Measurements from ENCODE around the gene WDR18. TPM values are rescaled to one million over a fixed set of nuclear protein-coding genes. Genes with fewer than 3 reads are reported as not detected.

Gene WDR18
- total and polyA plus RNA-seq, 4 donors = 36.6 to 60.2 (median 45.7) TPM

DNA sequence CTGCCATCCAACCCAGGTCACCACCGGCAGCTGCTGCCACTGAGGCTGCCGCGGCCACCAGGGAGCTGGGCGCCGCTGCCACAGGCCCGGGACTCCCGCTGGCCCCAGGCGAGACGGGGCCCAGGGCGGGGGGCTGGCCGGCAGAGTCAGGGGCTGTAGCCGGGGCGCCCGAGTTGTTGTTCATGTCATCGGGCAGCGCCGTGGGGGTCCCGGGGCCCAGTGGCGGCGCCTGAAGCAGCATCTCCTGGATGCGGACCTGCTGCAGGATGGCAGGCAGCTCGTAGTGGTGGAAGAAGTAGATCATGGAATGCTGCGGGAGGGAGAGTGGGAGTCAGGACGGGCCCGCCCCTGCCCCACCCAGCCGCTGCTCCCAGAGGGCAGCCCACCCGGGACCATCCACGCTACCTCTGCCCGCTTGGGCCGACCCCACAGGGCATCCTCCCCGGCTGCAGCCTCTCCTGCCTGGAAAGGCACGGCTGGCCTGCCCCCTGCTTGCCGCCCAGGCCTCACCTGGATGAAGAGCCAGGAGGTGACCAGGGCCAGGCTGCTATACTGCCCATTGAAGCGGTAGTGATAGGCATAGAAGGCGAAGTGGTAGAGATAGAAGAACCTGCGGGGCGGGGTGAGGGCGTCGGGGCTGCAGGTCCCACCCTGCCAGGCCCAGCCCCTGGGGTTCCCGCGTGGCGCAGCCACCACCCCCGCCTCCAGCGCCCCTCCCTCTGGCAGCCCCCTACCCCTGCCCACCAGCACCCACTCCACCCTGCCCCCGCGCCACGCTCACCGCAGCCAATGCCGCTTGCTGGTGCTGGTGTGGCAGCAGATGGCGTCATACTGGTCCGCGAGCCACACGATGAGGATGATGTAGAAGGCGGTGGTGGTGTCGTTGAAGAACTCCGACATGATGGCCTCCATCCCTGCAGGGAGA is 26.7 kb downstream of the WDR18 start:
- ATAC-seq (ENCODE audit: insufficient read depth, low FRiP score) = no peak
- no peak overlapping the region for H3K4me3 ChIP-seq
- TF ChIP-seq, protein P1, sequence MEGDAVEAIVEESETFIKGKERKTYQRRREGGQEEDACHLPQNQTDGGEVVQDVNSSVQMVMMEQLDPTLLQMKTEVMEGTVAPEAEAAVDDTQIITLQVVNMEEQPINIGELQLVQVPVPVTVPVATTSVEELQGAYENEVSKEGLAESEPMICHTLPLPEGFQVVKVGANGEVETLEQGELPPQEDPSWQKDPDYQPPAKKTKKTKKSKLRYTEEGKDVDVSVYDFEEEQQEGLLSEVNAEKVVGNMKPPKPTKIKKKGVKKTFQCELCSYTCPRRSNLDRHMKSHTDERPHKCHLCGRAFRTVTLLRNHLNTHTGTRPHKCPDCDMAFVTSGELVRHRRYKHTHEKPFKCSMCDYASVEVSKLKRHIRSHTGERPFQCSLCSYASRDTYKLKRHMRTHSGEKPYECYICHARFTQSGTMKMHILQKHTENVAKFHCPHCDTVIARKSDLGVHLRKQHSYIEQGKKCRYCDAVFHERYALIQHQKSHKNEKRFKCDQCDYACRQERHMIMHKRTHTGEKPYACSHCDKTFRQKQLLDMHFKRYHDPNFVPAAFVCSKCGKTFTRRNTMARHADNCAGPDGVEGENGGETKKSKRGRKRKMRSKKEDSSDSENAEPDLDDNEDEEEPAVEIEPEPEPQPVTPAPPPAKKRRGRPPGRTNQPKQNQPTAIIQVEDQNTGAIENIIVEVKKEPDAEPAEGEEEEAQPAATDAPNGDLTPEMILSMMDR (IDR thresholded peaks at IDR 0.05; ENCODE audit: control extremely low read depth, extremely low read depth) = no peak
- DNase-seq = no peak
- peaks cover 0 to 2% (median 0%) of the 10 kb centered on the region in 4 donors for H3K9me3 ChIP-seq (ENCODE audit: control insufficient read depth in 4 of 4, insufficient read depth in 3 of 4, low read length in 3 of 4)
- 94 to 97% methylated on average over 52 to 56 of the region's 56 CpGs for WGBS, 2 donors
- peaks cover 0 to 32% (median 3%) of the 10 kb centered on the region in 5 donors for H3K4me1 ChIP-seq (ENCODE audit: control insufficient read depth in 5 of 5, insufficient read depth in 5 of 5, low read length in 5 of 5)
- no peak overlapping the region for H3K27ac ChIP-seq (ENCODE audit: low read depth in 1 of 2, low read length in 1 of 2)
- no peak overlapping the region for H3K9ac ChIP-seq (ENCODE audit: insufficient read depth in 1 of 2, low read length in 2 of 2)
- no peaks in the 10 kb centered on the region for H3K27me3 ChIP-seq (ENCODE audit: control insufficient read depth in 3 of 3, insufficient read depth in 3 of 3, low read length in 2 of 3)
- H3K36me3 ChIP-seq (ENCODE audit: control insufficient read depth in 4 of 4, insufficient read depth in 4 of 4, low read length in 4 of 4) = peaks cover 3 to 71% (median 18%) of the 10 kb centered on the region in 4 donors

DNA sequence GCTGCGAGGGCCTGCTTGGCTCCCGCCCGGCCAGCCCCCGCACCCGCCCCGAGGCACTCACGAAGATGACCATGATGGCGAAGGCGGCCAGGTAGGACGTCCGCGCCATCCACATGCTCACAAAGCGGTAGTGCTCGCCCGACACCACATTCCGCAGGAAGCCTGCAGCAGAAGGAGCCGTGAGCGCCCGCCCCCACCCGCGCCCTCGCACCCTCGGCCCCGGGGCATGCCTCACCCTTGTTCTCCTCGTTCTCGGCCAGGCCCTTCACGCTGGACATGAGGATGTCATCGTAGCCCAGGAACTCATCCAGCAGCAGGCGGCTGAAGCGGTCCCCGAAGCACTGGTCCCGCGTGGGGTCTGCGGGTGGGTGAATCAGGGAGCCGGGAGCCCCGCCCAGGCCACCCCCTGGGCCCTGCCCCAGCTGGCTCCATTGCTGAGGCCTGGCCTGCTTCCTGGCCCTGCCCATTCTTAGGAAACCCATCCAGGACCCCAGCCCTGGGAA is 27.7 kb downstream of the WDR18 start:
- no peak overlapping the region for H3K9ac ChIP-seq (ENCODE audit: insufficient read depth in 1 of 2, low read length in 2 of 2)
- peaks cover 0 to 41% (median 11%) of the 10 kb centered on the region in 5 donors for H3K4me1 ChIP-seq (ENCODE audit: control insufficient read depth in 5 of 5, insufficient read depth in 5 of 5, low read length in 5 of 5)
- H3K4me3 ChIP-seq = no peak overlapping the region
- no peak overlapping the region for H3K27ac ChIP-seq (ENCODE audit: low read depth in 1 of 2, low read length in 1 of 2)
- DNase-seq (no peak), ATAC-seq (ENCODE audit: insufficient read depth, low FRiP score) (no peak)
- H3K36me3 ChIP-seq (ENCODE audit: control insufficient read depth in 4 of 4, insufficient read depth in 4 of 4, low read length in 4 of 4) = peaks cover 3 to 71% (median 18%) of the 10 kb centered on the region in 4 donors
- TF ChIP-seq, protein P1 (IDR thresholded peaks at IDR 0.05; ENCODE audit: control extremely low read depth, extremely low read depth) = no peak
- 96 to 97% methylated on average over 34 to 36 of the region's 36 CpGs for WGBS, 2 donors
- peaks cover 0 to 2% (median 0%) of the 10 kb centered on the region in 4 donors for H3K9me3 ChIP-seq (ENCODE audit: control insufficient read depth in 4 of 4, insufficient read depth in 3 of 4, low read length in 3 of 4)
- H3K27me3 ChIP-seq (ENCODE audit: control insufficient read depth in 3 of 3, insufficient read depth in 3 of 3, low read length in 2 of 3) = no peaks in the 10 kb centered on the region

DNA sequence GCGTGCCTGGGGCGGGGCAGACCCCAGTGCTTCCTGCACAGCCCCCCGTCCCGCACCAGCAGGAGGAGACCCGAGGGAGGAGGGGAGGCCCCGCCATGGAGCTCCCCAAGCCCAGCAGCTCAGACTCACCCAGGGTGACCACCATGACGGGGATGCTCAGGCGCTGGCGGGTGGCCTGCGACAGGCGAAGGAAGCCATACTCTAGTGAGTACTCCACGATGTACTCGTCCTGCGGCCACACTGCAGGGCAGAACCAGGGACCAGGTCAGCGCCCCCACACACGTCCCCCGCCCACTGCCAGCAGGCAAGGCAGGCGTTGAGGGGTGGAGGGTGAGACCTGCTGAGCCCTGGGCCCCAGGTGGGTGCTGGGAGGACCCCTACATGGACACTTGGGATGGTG is 28.2 kb downstream of the WDR18 start:
- Histone ChIP-seq H3K9me3 (ENCODE audit: control insufficient read depth in 4 of 4, insufficient read depth in 3 of 4, low read length in 3 of 4) (peaks cover 0 to 2% (median 0%) of the 10 kb centered on the region in 4 donors), H3K4me3 (no peak overlapping the region), H3K36me3 (ENCODE audit: control insufficient read depth in 4 of 4, insufficient read depth in 4 of 4, low read length in 4 of 4) (peaks cover 3 to 70% (median 18%) of the 10 kb centered on the region in 4 donors), H3K27ac (ENCODE audit: low read depth in 1 of 2, low read length in 1 of 2) (no peak overlapping the region), H3K4me1 (ENCODE audit: control insufficient read depth in 5 of 5, insufficient read depth in 5 of 5, low read length in 5 of 5) (peaks cover 0 to 45% (median 11%) of the 10 kb centered on the region in 5 donors), H3K27me3 (ENCODE audit: control insufficient read depth in 3 of 3, insufficient read depth in 3 of 3, low read length in 2 of 3) (no peaks in the 10 kb centered on the region), H3K9ac (ENCODE audit: insufficient read depth in 1 of 2, low read length in 2 of 2) (no peak overlapping the region)
- ATAC-seq (ENCODE audit: insufficient read depth, low FRiP score) (no peak), DNase-seq (no peak)
- WGBS, 2 donors = 95 to 96% methylated on average over 17 to 18 of the region's 18 CpGs
- TF ChIP-seq, protein P1 (IDR thresholded peaks at IDR 0.05; ENCODE audit: control extremely low read depth, extremely low read depth) = no peak

All from lung (tissue), 12 donors.